PC-9 (cell line): ENCODE results near the gene TBX18.

ENCODE experiments used
- EZH2 ChIP-seq: fragments of 200-600 bp; sonication (generic); IDR thresholded peaks from 2 replicates; pipeline ENCODE4 v1.8.0; 2017; ENCODE audit warnings: antibody characterized with exemption, low read depth
- TF ChIP-seq, protein P1 (sequence below): fragments of 200-600 bp; sonication (generic); conservative IDR thresholded peaks from 2 replicates; pipeline ENCODE4 v1.6.1; 2017; ENCODE audit warnings: mixed run types, antibody characterized with exemption, mild to moderate bottlenecking, moderate library complexity

DNA sequence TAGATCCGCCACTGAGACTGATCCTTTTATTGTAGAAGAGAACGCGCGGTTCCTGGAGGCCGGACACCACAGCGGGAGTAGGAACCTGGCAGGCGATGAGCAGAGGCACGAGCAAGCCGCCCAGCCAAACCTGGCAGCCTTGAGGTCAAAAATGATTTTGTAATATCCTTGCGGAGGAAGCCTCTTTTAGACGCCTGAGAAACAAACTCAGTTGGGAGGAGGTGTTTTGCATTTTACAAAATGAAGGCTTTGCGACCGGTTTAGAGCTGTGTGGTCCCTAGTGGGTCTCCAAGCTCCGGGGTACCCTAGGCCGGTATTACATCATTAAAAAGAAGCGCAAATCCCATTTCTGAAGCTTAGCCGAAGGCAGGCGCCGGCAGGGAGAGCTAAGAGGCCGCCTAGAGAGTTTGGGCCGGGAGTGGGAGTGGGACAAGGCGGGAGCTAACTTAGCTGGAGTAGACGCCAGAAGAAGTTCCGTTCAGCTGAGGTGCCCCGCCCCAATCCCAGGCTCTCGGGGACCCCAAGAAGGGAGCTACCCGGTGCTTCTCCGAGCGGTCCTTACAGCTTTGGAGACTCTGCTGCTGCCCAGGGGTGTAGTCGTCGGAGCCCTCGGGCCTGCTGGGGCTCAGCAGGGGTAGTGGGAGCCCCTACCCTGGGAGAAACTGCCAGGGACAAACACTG is 1.9 kb upstream of the TBX18 start:
- TF ChIP-seq EZH2: no peak
- TF ChIP-seq, protein P1, sequence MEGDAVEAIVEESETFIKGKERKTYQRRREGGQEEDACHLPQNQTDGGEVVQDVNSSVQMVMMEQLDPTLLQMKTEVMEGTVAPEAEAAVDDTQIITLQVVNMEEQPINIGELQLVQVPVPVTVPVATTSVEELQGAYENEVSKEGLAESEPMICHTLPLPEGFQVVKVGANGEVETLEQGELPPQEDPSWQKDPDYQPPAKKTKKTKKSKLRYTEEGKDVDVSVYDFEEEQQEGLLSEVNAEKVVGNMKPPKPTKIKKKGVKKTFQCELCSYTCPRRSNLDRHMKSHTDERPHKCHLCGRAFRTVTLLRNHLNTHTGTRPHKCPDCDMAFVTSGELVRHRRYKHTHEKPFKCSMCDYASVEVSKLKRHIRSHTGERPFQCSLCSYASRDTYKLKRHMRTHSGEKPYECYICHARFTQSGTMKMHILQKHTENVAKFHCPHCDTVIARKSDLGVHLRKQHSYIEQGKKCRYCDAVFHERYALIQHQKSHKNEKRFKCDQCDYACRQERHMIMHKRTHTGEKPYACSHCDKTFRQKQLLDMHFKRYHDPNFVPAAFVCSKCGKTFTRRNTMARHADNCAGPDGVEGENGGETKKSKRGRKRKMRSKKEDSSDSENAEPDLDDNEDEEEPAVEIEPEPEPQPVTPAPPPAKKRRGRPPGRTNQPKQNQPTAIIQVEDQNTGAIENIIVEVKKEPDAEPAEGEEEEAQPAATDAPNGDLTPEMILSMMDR: no peak
